ENCODE data around the gene OR4D10.

GRCh38 chr11:59501931-59502330 is 28.8 kb downstream of the OR4D10 start:
- TF ChIP-seq CTCF (conservative IDR thresholded peaks at IDR 0.05) (no peak), EZH2 (IDR thresholded peaks at IDR 0.05; ENCODE audit: low read depth) (no peak)

All from PC-9 (cell line).